MM.1S (cell line): Measurements from ENCODE around the gene CALD1.

Source experiments
- DNase-seq: peaks from one replicate; pipeline ENCODE4 v3.0.0-alpha.2; 2015
- H2AFZ ChIP-seq: fragments of 300-600 bp; sonication (generic); 2 replicates; pipeline ENCODE4 v1.6.0; 2016; ENCODE audit warnings: antibody characterized with exemption, low read length
- H3F3A ChIP-seq: fragments of 300-600 bp; sonication (generic); 2 replicates; pipeline ENCODE4 v1.6.1; 2016; ENCODE audit warnings: mild to moderate bottlenecking, antibody characterized with exemption, low read length, moderate library complexity, mixed read lengths; ENCODE audit not compliant: insufficient read depth
- H3K27ac ChIP-seq: fragments of 300-600 bp; sonication (generic); 2 replicates; pipeline ENCODE4 v1.5.1; 2016; ENCODE audit warnings: mild to moderate bottlenecking, low read length
- H3K27me3 ChIP-seq: fragments of 300-600 bp; sonication (generic); replicated peaks from 2 replicates; pipeline ENCODE4 v1.6.0; 2016; ENCODE audit warnings: low read length; ENCODE audit not compliant: insufficient read depth
- H3K36me3 ChIP-seq: fragments of 300-600 bp; sonication (generic); replicated peaks from 2 replicates; pipeline ENCODE4 v1.6.1; 2016; ENCODE audit warnings: mild to moderate bottlenecking, low read length, mixed read lengths; ENCODE audit not compliant: insufficient read depth
- H3K4me1 ChIP-seq: fragments of 300-600 bp; sonication (generic); 2 replicates; pipeline ENCODE4 v1.6.1; 2016; ENCODE audit warnings: low read length, mixed read lengths
- H3K4me2 ChIP-seq: fragments of 300-600 bp; sonication (generic); 2 replicates; pipeline ENCODE4 v1.6.0; 2016; ENCODE audit warnings: low read depth, low read length
- H3K4me3 ChIP-seq: fragments of 300-600 bp; sonication (generic); 2 replicates; pipeline ENCODE4 v1.5.1; 2016; ENCODE audit warnings: low read length, mixed read lengths
- H3K79me2 ChIP-seq: fragments of 300-600 bp; sonication (generic); 2 replicates; pipeline ENCODE4 v1.6.1; 2016; ENCODE audit warnings: mixed run types, low read length, mixed read lengths
- H3K9ac ChIP-seq: fragments of 300-600 bp; sonication (generic); 2 replicates; pipeline ENCODE4 v1.6.1; 2016; ENCODE audit warnings: low read length, mixed read lengths
- H3K9me2 ChIP-seq: fragments of 300-600 bp; sonication (generic); replicated peaks from 2 replicates; pipeline ENCODE4 v1.6.1; 2016; ENCODE audit warnings: mild to moderate bottlenecking, low read length, mixed read lengths; ENCODE audit not compliant: insufficient read depth
- H3K9me3 ChIP-seq: fragments of 300-600 bp; sonication (generic); replicated peaks from 2 replicates; pipeline ENCODE4 v1.6.1; 2016; ENCODE audit warnings: mild to moderate bottlenecking, low read length, mixed read lengths; ENCODE audit not compliant: insufficient read depth
- H4K20me1 ChIP-seq: fragments of 300-600 bp; sonication (generic); 2 replicates; pipeline ENCODE4 v1.6.1; 2016; ENCODE audit warnings: mild to moderate bottlenecking, low read length, moderate library complexity, mixed read lengths; ENCODE audit not compliant: insufficient read depth
- EZH2 ChIP-seq: fragments of 300-600 bp; sonication (generic); optimal IDR thresholded peaks from 2 replicates; pipeline ENCODE3; 2017; ENCODE audit warnings: low read depth, mild to moderate bottlenecking, antibody characterized with exemption, low read length, mixed read lengths
- EZH2phosphoT487 ChIP-seq: fragments of 300-600 bp; sonication (generic); IDR thresholded peaks from 2 replicates; pipeline ENCODE4 v1.6.1; 2018; ENCODE audit warnings: antibody characterized with exemption, low read length
- TF ChIP-seq, protein P1 (sequence below): fragments of 300-600 bp; sonication (generic); IDR thresholded peaks from 2 replicates; pipeline ENCODE4 v1.5.1; 2016; ENCODE audit warnings: antibody characterized with exemption, low read length, mixed read lengths

Gene CALD1

DNA sequence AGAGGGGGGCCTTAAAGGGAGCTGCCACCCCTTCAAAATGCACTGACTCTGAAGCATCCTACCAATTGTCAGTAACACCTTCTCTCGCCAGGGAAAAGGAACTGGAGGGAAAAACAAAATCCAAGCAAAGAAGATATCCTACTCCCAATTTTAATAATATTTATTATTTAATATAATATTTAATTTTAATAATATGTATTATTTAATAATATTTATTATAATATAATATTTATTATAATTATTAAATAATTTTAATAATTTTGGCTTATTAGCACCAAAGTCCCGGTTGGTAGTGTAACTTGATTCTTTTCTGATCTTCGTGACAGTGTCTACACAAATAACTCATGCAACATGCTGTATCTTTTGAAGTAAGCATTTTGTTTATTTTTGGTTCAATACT, 148.3 kb downstream of the CALD1 start:
- Histone ChIP-seq H3K4me2 (no peak overlapping the region), H3K4me3 (no peak overlapping the region), H3K79me2 (no peaks in the 10 kb centered on the region), H3K36me3 (no peaks in the 10 kb centered on the region), H3K27me3 (no peaks in the 10 kb centered on the region; the same call in 1 of the 2 replicates), H3K9me2 (no peaks in the 10 kb centered on the region), H3K4me1 (no peaks in the 10 kb centered on the region), H3K9me3 (no peaks in the 10 kb centered on the region), H3F3A (no peaks in the 10 kb centered on the region), H3K27ac (no peak overlapping the region), H3K9ac (no peak overlapping the region), H4K20me1 (no peaks in the 10 kb centered on the region), H2AFZ (no peak overlapping the region)
- DNase-seq = no peak
- TF ChIP-seq EZH2 (no peak), EZH2phosphoT487 (no peak)
- TF ChIP-seq, protein P1, sequence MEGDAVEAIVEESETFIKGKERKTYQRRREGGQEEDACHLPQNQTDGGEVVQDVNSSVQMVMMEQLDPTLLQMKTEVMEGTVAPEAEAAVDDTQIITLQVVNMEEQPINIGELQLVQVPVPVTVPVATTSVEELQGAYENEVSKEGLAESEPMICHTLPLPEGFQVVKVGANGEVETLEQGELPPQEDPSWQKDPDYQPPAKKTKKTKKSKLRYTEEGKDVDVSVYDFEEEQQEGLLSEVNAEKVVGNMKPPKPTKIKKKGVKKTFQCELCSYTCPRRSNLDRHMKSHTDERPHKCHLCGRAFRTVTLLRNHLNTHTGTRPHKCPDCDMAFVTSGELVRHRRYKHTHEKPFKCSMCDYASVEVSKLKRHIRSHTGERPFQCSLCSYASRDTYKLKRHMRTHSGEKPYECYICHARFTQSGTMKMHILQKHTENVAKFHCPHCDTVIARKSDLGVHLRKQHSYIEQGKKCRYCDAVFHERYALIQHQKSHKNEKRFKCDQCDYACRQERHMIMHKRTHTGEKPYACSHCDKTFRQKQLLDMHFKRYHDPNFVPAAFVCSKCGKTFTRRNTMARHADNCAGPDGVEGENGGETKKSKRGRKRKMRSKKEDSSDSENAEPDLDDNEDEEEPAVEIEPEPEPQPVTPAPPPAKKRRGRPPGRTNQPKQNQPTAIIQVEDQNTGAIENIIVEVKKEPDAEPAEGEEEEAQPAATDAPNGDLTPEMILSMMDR = no peak

DNA sequence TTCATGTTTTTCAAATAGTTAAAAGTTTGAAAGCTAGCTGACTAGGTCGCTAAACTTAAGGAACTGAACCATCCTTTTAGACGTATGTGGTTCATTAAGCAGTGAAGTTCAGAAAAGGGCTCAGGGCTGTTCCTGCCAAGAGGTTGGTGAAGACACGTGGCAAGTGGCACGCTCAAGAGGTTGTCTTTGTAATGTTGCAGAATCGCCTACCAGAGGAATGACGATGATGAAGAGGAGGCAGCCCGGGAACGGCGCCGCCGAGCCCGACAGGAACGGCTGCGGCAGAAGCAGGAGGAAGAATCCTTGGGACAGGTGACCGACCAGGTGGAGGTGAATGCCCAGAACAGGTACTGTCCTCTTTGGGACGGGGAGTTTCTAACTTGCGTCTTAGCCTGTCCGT, 149.1 kb downstream of the CALD1 start:
- no peak overlapping the region for H3K9ac ChIP-seq
- H3K79me2 ChIP-seq = no peaks in the 10 kb centered on the region
- H4K20me1 ChIP-seq = no peaks in the 10 kb centered on the region
- no peak overlapping the region for H3K4me3 ChIP-seq
- TF ChIP-seq, protein P1 = no peak
- TF ChIP-seq EZH2phosphoT487 (no peak), EZH2 (no peak)
- DNase-seq = no peak
- H2AFZ ChIP-seq = no peak overlapping the region
- H3F3A ChIP-seq = no peaks in the 10 kb centered on the region
- no peak overlapping the region for H3K4me2 ChIP-seq
- H3K9me3 ChIP-seq = no peaks in the 10 kb centered on the region
- H3K27me3 ChIP-seq = peaks cover 4% of the 10 kb centered on the region; the same call in 1 of the 2 replicates
- no peaks in the 10 kb centered on the region for H3K36me3 ChIP-seq
- H3K9me2 ChIP-seq = no peaks in the 10 kb centered on the region
- H3K27ac ChIP-seq = no peak overlapping the region
- peaks cover 4% of the 10 kb centered on the region for H3K4me1 ChIP-seq

DNA sequence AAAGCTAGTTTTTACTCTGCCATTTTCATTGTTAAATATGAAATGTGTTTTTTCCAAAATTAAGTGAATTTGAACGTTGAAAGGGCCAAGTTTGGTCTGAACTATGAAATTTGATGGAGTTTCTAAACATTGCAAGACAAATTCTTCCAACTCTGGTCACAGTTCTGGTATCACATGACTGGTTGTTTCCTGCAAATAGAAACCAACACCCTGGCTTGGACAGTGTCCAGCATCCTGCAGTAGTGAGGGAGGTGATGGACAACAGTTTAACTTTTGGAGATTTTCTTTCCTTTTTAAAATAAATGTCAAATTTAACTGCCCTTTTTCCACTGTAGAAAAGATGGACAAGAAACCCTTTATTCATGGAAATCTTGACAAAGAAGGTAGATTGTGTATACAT, 152.1 kb downstream of the CALD1 start:
- Histone ChIP-seq H2AFZ (no peak overlapping the region), H3F3A (no peaks in the 10 kb centered on the region), H3K27ac (no peak overlapping the region), H3K4me2 (no peak overlapping the region), H3K9ac (no peak overlapping the region), H3K4me1 (peaks cover 4% of the 10 kb centered on the region), H3K27me3 (peaks cover 17% of the 10 kb centered on the region), H3K4me3 (no peak overlapping the region), H3K9me3 (no peaks in the 10 kb centered on the region), H3K79me2 (no peaks in the 10 kb centered on the region), H3K36me3 (no peaks in the 10 kb centered on the region), H4K20me1 (no peaks in the 10 kb centered on the region), H3K9me2 (no peaks in the 10 kb centered on the region)
- TF ChIP-seq EZH2phosphoT487 (no peak), EZH2 (no peak)
- TF ChIP-seq, protein P1 = no peak
- DNase-seq = no peak
